SK-N-SH (cell line): Measurements from ENCODE around the gene CPED1.

Experiments
- CTCF ChIP-seq: fragments of 200-600 bp; sonication (generic); IDR thresholded peaks from 2 replicates; pipeline ENCODE4 v1.6.1; 2017; ENCODE audit warnings: antibody characterized with exemption, mild to moderate bottlenecking, moderate library complexity
- NRF1 ChIP-seq: IDR thresholded peaks from 2 replicates; pipeline ENCODE4 v1.6.1; 2012; ENCODE audit warnings: low read depth, mild to moderate bottlenecking, low read length
- POLR2AphosphoS5 ChIP-seq: IDR thresholded peaks from 2 replicates; pipeline ENCODE4 v1.6.1; 2012; ENCODE audit warnings: low read depth, low read length

- TF ChIP-seq NRF1 (no peak), CTCF (no peak), POLR2AphosphoS5 (no peak)
These were observed 73.4 kb downstream of the CPED1 start for GRCh38 chr7:121061677-121062582.
